GM19023 (cell line): ENCODE measurements around the gene C17orf50.

ENCODE experiments used
- ATAC-seq: cut with Tn5 transposase; IDR thresholded peaks from one replicate; pipeline ENCODE4 v1.9.1; 2021; ENCODE audit warnings: mild to moderate bottlenecking, moderate library complexity; ENCODE audit not compliant: unreplicated experiment

C17orf50 gene

GRCh38 chr17:35780950-35781349 is 20.3 kb downstream of the C17orf50 start:
- no peak for ATAC-seq

DNA sequence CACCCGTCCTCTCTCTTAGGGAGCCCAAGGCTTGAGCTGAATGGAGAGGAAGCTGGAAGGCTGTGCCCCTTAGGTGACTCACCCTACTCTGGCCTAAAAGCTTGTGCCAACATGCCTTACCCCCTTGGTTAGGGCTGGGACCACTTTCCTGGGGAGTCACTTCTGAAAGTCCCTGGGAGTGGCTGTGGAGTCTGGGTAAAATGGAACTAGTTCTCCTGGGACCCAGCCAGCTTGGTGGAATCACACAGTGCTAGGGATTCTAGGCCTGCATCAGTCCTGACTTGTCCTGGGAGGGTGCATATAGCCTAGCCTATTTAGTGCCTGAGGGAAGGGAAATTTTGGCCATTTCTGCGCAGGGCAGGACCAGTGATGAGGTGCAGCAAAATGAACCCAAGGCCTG is 24.2 kb downstream of the C17orf50 start:
- ATAC-seq = no peak

- no peak for ATAC-seq
Observed at GRCh38 chr17:35786941-35787432, 26.3 kb downstream of the C17orf50 start.

- ATAC-seq = no peak
Observed at GRCh38 chr17:35788477-35789368, 28.0 kb downstream of the C17orf50 start.

- no peak for ATAC-seq
Observed at GRCh38 chr17:35790841-35791240, 30.2 kb downstream of the C17orf50 start.

DNA sequence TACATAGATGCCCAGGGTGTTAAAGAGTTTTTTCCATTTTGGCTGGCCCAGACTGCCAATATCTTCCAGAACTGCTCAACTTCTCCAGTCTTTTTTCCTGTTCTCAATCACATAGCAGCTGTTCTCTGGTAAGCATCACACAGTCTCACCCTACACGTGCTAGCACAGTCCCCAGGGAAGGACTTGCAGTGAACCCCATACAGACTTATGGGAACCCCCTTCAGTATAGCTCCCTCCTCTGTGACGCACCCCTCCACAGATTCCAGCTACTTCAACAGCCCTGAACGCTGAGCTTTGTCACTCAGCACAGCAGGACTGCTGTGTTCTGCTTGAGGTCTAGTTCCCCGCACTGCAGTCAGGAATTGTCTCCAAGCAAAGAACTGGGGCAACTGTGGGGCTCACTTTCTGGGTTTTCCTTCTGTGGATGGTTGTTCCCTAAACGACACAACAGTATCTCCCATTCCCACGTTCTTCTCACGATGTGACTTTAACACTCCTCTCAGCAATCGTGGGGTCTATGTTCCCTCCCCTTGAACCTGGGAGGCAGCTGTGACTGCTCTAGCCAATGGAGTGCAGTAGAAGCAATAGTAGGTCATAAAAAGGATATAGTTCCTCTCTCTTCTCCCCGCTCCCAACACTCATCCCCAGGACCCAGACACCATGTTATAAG is 31.1 kb downstream of the C17orf50 start:
- ATAC-seq = no peak

- no peak for ATAC-seq
Observed at GRCh38 chr17:35793257-35793656, 32.6 kb downstream of the C17orf50 start.

DNA sequence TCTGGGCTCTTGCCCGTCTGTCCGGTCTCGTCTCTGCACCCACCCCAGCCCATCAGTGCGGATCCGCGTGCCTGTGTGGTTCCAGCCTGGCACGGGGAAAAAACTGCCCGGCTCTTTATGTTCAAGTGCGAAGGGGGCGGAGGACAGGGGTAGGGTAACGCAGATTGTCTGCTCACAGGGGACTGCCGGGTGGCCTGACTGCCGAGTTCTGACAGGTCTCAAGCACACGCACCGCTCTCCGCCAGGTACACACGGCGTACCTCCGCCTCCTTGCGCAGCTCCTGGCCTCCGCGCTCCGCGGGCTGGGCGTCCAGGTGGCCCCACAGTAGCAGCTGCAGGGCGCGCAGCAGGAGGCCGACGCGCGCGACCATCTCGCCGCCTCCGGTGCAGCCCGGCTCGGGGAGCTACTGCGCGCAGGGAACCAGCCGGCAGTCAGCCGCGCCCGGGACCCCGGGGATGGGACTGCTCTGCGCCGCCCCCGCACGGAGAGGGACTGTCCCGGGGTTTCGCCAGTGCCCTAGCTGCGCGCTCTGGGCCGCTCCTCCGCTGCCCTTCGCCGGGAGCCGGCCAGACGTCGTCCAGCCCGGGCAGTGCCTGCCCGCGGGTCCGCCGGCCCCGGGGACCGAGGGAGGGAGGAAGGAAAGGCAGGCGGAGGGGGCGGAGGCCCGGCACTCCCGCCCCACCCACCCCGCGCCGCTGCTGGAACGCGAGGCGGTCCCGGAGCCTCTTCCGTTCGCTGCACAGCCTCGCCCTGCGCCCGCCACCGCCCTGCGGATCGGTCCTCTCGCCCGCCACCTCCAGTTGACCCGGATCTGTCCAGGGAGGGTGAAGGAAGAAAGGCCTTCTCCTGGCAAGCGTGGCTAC is 34.6 kb downstream of the C17orf50 start, which contains the start of gene MMP28:
TSS of gene MMP28 (minus strand) at position 635 of the 864 bp plus-strand sequence. CDS start at position 371, 264 bp downstream.
- ATAC-seq = no peak

- no peak for ATAC-seq
Observed at GRCh38 chr17:35795871-35796265, 35.2 kb downstream of the C17orf50 start.

DNA sequence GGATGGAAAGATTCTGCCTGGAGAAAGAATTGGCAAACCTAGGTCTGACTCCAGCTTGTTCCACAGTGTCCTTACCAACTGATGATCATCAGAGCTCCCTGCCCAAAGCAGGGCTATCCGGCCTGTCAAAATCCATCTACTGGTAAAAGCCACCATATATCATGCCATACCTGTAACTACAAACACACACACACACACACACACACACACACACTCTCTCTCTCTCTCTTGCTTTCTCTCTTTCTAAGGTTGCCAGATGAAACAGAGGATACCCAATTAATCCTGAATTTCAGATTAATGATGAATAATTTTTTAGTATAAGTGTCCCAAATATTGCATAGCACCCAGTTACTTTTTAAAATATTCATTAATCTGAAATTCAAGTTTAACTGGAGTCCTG is 36.3 kb downstream of the C17orf50 start:
- ATAC-seq = no peak

DNA sequence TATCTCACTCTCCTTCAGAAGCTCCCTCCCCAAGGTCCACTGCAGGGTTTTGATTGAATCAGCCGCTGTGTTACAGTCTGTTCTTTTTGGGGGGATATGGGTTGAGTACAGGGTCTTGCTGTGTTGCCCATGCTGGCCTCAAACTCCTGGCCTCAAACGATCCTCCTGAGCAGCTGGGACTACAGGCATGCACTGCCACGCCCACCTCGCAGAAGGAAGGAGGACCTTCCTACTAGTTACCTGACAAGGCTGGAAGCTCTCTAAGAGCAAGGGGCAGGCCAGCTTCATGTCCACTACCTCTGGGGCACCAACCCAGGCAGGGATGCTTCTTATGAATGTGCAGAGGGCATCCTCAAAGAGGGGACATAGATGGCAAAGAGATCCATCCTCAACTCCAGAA is 36.7 kb downstream of the C17orf50 start:
- ATAC-seq = no peak

DNA sequence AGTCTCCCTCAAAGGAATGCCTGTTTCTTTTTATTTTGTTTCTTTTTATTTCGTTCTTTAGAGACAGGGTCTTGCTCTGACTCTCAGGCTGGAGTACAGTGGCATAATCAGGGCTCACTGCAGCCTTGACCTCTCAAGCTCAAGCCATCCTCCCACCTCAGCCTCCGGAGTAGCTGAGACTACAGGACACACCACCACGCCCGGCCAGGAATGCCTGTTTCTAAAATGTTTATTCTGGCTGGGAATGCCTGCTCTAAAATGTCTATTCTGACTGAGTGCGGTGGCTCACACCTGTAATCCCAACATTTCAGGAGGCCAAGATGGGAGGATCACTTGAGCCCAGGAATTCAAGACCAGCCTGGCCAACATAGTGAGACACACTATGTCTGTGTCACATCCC is 37.2 kb downstream of the C17orf50 start:
- no peak for ATAC-seq

GRCh38 chr17:35799942-35800341 is 39.3 kb downstream of the C17orf50 start:
- ATAC-seq = no peak

- no peak for ATAC-seq
Observed at GRCh38 chr17:35801583-35802224, 41.0 kb downstream of the C17orf50 start.

DNA sequence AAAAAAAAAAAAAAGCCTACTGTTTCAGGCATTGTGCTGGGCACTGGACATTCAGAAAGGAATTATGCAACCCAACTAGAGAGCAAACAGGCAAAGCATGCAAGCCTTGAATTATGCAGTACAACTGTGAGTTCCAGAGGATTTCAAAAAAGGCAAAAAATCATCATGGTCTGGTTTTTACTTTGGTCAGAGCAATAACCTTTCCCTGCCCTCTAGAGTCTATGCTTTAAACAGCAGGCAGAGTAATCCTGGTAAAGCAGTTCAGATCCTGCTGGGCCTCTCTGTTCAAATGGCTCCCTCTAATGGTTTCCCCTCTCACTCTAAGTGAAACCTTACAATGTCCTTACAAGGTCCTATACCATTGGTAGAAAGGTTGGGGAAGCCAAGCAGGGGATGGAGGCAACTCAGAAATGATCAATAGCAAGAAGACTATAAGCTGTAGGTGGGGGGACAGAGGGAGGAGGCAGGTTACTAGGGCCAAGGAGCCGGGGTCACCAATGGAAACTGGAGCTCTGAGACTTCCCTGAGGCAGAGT is 44.0 kb downstream of the C17orf50 start:
- ATAC-seq = no peak

DNA sequence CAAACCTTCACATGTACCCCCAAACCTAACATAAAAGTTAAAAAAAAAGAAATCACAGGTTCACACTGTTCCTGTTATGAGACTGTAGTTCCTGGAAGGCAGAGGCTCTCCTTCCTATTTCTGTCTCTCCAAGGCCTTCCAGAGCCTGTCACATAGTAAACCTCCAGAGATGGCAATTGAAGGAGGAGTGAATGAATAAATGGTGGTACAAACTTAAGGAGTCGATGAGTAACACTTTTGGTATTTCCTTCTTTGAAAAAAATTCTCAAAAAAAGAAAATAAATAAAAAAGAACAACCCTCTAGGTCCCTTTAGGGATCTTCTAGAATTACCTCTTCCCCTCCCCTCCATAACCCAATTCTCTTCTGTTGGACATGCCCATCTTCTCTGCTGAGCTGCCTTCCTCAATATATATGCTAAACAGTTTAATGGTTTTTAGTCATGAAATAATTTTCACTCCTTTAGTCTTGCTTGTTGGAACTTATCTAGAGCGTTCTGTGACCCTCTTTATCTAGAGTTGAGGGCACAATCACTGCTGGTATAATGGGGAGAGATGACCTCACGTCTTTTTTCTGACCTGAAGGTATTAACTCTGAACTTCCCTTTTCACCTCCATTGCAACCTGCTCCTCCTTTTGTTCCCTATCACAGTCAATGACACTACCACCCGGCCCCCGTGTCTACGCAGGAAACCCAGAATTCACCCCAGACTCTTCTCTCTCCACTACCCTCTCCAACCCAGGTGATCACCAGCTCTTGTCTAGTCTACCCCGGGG is 46.9 kb downstream of the C17orf50 start:
- no peak for ATAC-seq

- no peak for ATAC-seq
Observed at GRCh38 chr17:35808240-35808961, 47.7 kb downstream of the C17orf50 start.

- ATAC-seq = peak; percentile 96
Observed at GRCh38 chr17:35808962-35809854, 48.5 kb downstream of the C17orf50 start, which contains the start of gene TAF15. TSS of gene TAF15 (plus strand) at chr17:35809484. CDS start at chr17:35809570, 86 bp downstream.
